Kidney (tissue), 14 donors: ENCODE measurements around the gene PXDN. TPM values are rescaled to one million over a fixed set of nuclear protein-coding genes. Genes with fewer than 3 reads are reported as not detected.

Experiments
- DNase-seq, 5 donors: peaks; one replicate each; pipeline ENCODE4 v3.0.0-alpha.2; 2013 to 2020
- FAIRE-seq: peaks from 2 replicates; lab custom pipeline; 2012; peaks lifted over from hg19 to GRCh38; lab: Jason Lieb, UNC
- H3K27ac ChIP-seq, 2 donors: one replicate each; pipeline ENCODE4 v1.7.0; 2013; ENCODE audit warnings: low read depth in 2 of 2, low read length in 2 of 2, inconsistent platforms in 1 of 2
- H3K27me3 ChIP-seq: one replicate; pipeline ENCODE4 v1.7.1; 2013; ENCODE audit warnings: low read length, inconsistent platforms; ENCODE audit not compliant: control insufficient read depth, insufficient read depth
- H3K36me3 ChIP-seq, 3 donors: one replicate each; pipeline versions ENCODE4 v1.7.0 to v1.7.1; 2013; ENCODE audit warnings: low read length in 3 of 3, control low read depth in 1 of 3, inconsistent platforms in 1 of 3; ENCODE audit not compliant: insufficient read depth in 3 of 3, control insufficient read depth in 2 of 3
- H3K4me1 ChIP-seq, 3 donors: one replicate each; pipeline versions ENCODE4 v1.7.0 to v1.7.1; 2013; ENCODE audit warnings: low read length in 3 of 3, inconsistent platforms in 1 of 3, low read depth in 1 of 3; ENCODE audit not compliant: control insufficient read depth in 2 of 3, insufficient read depth in 2 of 3
- H3K4me3 ChIP-seq, 3 donors: one replicate each; pipeline versions ENCODE4 v1.7.0 to v1.8.1; 2013; ENCODE audit warnings: low read length in 3 of 3, control low read depth in 1 of 3, inconsistent platforms in 1 of 3
- H3K9ac ChIP-seq, 3 donors: one replicate each; pipeline versions ENCODE4 v1.7.0 to v1.7.1; 2013; ENCODE audit warnings: low read length in 3 of 3, control low read depth in 1 of 3, inconsistent platforms in 1 of 3
- H3K9me3 ChIP-seq, 3 donors: one replicate each; pipeline versions ENCODE4 v1.7.0 to v1.7.1; 2013; ENCODE audit warnings: low read length in 3 of 3, control low read depth in 1 of 3, inconsistent platforms in 1 of 3; ENCODE audit not compliant: control insufficient read depth in 2 of 3, insufficient read depth in 1 of 3
- intact Hi-C: fragments of 100-400 bp; cut with DNase I; formaldehyde crosslinking; loops from one replicate; pipeline ENCODE4 v1.11.1; 2022
- polyA plus RNA-seq: library from polyadenylated mRNA; stranded (reverse); fragments of 350-450 nt; fragmentation: Illumina TruSeq; extraction: RNeasy Lipid Tissue Mini Kit (QIAGEN cat#74804); gene quantifications from one replicate; pipeline ENCODE4 v1.2.3, GENCODE V29; 2014; ENCODE audit warnings: low read depth, low replicate concordance; ENCODE audit not compliant: insufficient read depth
- total RNA-seq: library from RNA; stranded (reverse); fragmentation: NEBNext Ultra II Directional; extraction: Animal tissue kit (Norgen Biotek cat#: 25700); gene quantifications from one replicate; pipeline ENCODE4 v1.2.1, GENCODE V29; 2021
- TF ChIP-seq, protein P1 (sequence below): IDR thresholded peaks from 3 replicates; pipeline ENCODE4 v1.5.1; 2012; ENCODE audit warnings: mild to moderate bottlenecking, moderate library complexity, borderline replicate concordance; ENCODE audit not compliant: insufficient read depth; ENCODE audit errors: extremely low read depth
- donor health status: control.
- donor health status: control.
- donor health status: control.
- donor health status: control.
- donor health status: control.
- donor health status: DM: yes; HTN: yes; CAD: no.
- donor health status: Normal renal cell carcinoma (clear cell type).

PXDN gene
- total and polyA plus RNA-seq, 2 donors from 2014 or later: 4.7 to 42.3 TPM

DNA sequence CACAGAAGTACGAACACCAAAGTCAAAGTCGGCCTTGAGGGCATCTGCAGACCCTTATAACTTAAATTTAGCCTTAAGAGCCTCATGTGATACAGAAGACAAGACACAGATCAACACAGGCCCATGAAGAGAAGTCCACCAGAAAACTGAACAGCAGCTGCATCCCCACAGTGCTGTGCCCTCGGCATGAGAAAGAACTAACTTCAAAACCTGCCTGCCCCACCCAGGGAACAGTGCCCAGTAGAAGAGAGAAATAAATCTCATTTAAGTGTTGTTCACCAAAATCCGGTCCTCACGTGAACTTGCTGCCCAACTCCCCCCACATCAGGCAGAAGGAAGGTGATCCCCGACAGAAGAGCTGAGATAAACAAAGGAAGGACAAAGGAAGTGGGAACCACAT lies 73.7 kb downstream of the PXDN start:
- Histone ChIP-seq H3K27me3 (no peaks in the 10 kb centered on the region), H3K9me3 (no peaks in the 10 kb centered on the region), H3K4me1 (no peaks in the 10 kb centered on the region), H3K36me3 (peaks cover 0 to 3% (median 0%) of the 10 kb centered on the region in 3 donors), H3K27ac (no peak overlapping the region), H3K9ac (no peak overlapping the region), H3K4me3 (no peak overlapping the region)
- TF ChIP-seq, protein P1, sequence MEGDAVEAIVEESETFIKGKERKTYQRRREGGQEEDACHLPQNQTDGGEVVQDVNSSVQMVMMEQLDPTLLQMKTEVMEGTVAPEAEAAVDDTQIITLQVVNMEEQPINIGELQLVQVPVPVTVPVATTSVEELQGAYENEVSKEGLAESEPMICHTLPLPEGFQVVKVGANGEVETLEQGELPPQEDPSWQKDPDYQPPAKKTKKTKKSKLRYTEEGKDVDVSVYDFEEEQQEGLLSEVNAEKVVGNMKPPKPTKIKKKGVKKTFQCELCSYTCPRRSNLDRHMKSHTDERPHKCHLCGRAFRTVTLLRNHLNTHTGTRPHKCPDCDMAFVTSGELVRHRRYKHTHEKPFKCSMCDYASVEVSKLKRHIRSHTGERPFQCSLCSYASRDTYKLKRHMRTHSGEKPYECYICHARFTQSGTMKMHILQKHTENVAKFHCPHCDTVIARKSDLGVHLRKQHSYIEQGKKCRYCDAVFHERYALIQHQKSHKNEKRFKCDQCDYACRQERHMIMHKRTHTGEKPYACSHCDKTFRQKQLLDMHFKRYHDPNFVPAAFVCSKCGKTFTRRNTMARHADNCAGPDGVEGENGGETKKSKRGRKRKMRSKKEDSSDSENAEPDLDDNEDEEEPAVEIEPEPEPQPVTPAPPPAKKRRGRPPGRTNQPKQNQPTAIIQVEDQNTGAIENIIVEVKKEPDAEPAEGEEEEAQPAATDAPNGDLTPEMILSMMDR: no peak
- FAIRE-seq (no peak), DNase-seq (no peak)
- intact Hi-C loops: no loop called here

GRCh38 chr2:1665761-1666505 lies 78.4 kb downstream of the PXDN start:
- intact Hi-C loops: no loop called here
- no peak for FAIRE-seq
- Histone ChIP-seq H3K27me3 (no peaks in the 10 kb centered on the region), H3K9ac (no peak overlapping the region), H3K9me3 (no peaks in the 10 kb centered on the region), H3K4me3 (no peak overlapping the region), H3K4me1 (peaks cover 0 to 4% (median 0%) of the 10 kb centered on the region in 3 donors), H3K27ac (no peak overlapping the region), H3K36me3 (peaks cover 2 to 3% (median 2%) of the 10 kb centered on the region in 3 donors)
- DNase-seq: peak in 1 of 5 donors; percentile 2
- TF ChIP-seq, protein P1: no peak

DNA sequence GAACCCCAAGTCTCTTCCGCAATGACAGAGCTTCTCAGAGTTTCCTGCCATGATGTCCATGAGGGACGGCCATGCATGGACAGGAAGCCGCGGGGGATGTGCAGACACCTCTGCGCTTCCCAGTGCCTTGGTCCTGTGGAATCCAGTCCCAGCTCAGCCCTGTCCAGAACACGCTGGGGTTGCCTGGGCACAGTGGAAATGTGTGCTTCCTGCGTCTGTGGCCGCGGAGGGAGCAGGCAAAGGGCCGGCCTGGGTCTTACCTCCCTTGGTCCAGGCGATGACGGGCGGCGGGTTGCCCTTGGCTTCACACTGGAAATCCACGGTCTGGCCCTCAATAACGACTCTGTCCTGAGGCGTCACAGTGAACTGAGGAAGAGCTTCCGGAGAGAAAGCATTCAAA lies 79.6 kb downstream of the PXDN start:
- H3K36me3 ChIP-seq: peaks cover 2 to 9% (median 4%) of the 10 kb centered on the region in 3 donors
- DNase-seq (peak in 2 of 5 donors; percentile 8 to 23), FAIRE-seq (no peak)
- no peaks in the 10 kb centered on the region for H3K9me3 ChIP-seq
- no peaks in the 10 kb centered on the region for H3K27me3 ChIP-seq
- H3K4me1 ChIP-seq: peaks cover 0 to 4% (median 0%) of the 10 kb centered on the region in 3 donors
- H3K4me3 ChIP-seq: no peak overlapping the region
- TF ChIP-seq, protein P1: no peak
- intact Hi-C loops: no loop called here
- H3K9ac ChIP-seq: no peak overlapping the region
- no peak overlapping the region for H3K27ac ChIP-seq
